Activated B cell treated with CpG ODN at 0.5 μM for 24 hours (primary cell): Measurements from ENCODE around the gene CHAC1. TPM values are rescaled to one million over a fixed set of nuclear protein-coding genes. Genes with fewer than 3 reads are reported as not detected.

Source experiments
- ATAC-seq: fragments of 200-7000 bp; cut with Tn5 transposase; one replicate; pipeline ENCODE4 v1.10.0; 2021; ENCODE audit warnings: low read depth, mild to moderate bottlenecking, moderate library complexity
- CTCF ChIA-PET: fragments of 350-600 bp; sonication (Branson Sonifier 250); formaldehyde crosslinking; loops from one replicate; lab custom pipeline; 2021; ENCODE audit warnings: antibody characterized with exemption; lab: Charles Lee
- POLR2A ChIA-PET: fragments of 350-600 bp; sonication (Branson Sonifier 250); formaldehyde crosslinking; loops from one replicate; lab custom pipeline; 2021; ENCODE audit warnings: antibody characterized with exemption; lab: Charles Lee
- DNase-seq: peaks from one replicate; pipeline ENCODE4 v3.0.0; 2022
- H3K27ac Mint-ChIP-seq: one replicate; pipeline ENCODE4 v1.8.0; 2020; ENCODE audit warnings: mixed read lengths
- H3K27me3 Mint-ChIP-seq: one replicate; pipeline ENCODE4 v1.8.0; 2021; ENCODE audit warnings: mixed read lengths
- H3K36me3 Mint-ChIP-seq: one replicate; pipeline ENCODE4 v1.8.0; 2021; ENCODE audit warnings: low read depth, mixed read lengths
- H3K4me1 Mint-ChIP-seq: one replicate; pipeline ENCODE4 v1.8.0; 2021; ENCODE audit warnings: mixed read lengths
- H3K4me3 Mint-ChIP-seq: one replicate; pipeline ENCODE4 v1.8.0; 2020; ENCODE audit warnings: mild to moderate bottlenecking, mixed read lengths
- H3K9me3 Mint-ChIP-seq: one replicate; pipeline ENCODE4 v1.8.0; 2020; ENCODE audit warnings: mixed read lengths
- CTCF ChIP-seq: fragments of 200-600 bp; IDR thresholded peaks from one replicate; pipeline ENCODE4 v1.8.0; 2022; ENCODE audit warnings: antibody characterized with exemption, mild to moderate bottlenecking
- intact Hi-C: fragments of 100-400 bp; cut with micrococcal nuclease; formaldehyde crosslinking; loops from one replicate; pipeline ENCODE4 v1.15.1; 2024
- total RNA-seq: library from RNA; stranded (reverse); gene quantifications from 2 replicates; pipeline ENCODE4 v1.2.3, GENCODE V29; 2022

The CHAC1 gene
- total RNA-seq, 1 donor from 2014 or later = 27.3 TPM

- Mint-ChIP-seq H3K27ac (no peak overlapping the region), H3K9me3 (no peaks in the 10 kb centered on the region), H3K36me3 (peaks cover 100% of the 10 kb centered on the region), H3K4me1 (no peaks in the 10 kb centered on the region), H3K27me3 (no peaks in the 10 kb centered on the region), H3K4me3 (no peak overlapping the region)
- CTCF ChIA-PET = interaction anchor here (0.8 kb wide), 1 partner anchor 79 kb away, joined by 3 read pairs; no protein-coding TSS in a partner anchor
- DNase-seq (no peak), ATAC-seq (no peak)
- POLR2A ChIA-PET = no interaction called here
- intact Hi-C loops = no loop called here
- no peak for TF ChIP-seq CTCF
Measured at GRCh38 chr15:40982855-40983254, 29.6 kb downstream of the CHAC1 start.

- H3K27ac Mint-ChIP-seq = no peak overlapping the region
- CTCF ChIA-PET = no interaction called here
- ATAC-seq (no peak), DNase-seq (no peak)
- no peaks in the 10 kb centered on the region for H3K9me3 Mint-ChIP-seq
- no peaks in the 10 kb centered on the region for H3K4me1 Mint-ChIP-seq
- intact Hi-C loops = no loop called here
- H3K4me3 Mint-ChIP-seq = no peak overlapping the region
- TF ChIP-seq CTCF = no peak
- POLR2A ChIA-PET = interaction anchor here (0.6 kb wide), 1 partner anchor 442 kb away, joined by 3 read pairs; no protein-coding TSS in a partner anchor
- H3K27me3 Mint-ChIP-seq = no peaks in the 10 kb centered on the region
- peaks cover 93% of the 10 kb centered on the region for H3K36me3 Mint-ChIP-seq
Measured at GRCh38 chr15:40984406-40984805, 31.1 kb downstream of the CHAC1 start.

- TF ChIP-seq CTCF = no peak
- H3K4me1 Mint-ChIP-seq = no peaks in the 10 kb centered on the region
- intact Hi-C loops = no loop called here
- no peak overlapping the region for H3K27ac Mint-ChIP-seq
- POLR2A ChIA-PET = interaction anchor here (0.6 kb wide), 1 partner anchor 443 kb away, joined by 3 read pairs; no protein-coding TSS in a partner anchor
- H3K9me3 Mint-ChIP-seq = no peaks in the 10 kb centered on the region
- CTCF ChIA-PET = no interaction called here
- no peak overlapping the region for H3K4me3 Mint-ChIP-seq
- H3K27me3 Mint-ChIP-seq = no peaks in the 10 kb centered on the region
- H3K36me3 Mint-ChIP-seq = peaks cover 93% of the 10 kb centered on the region
- ATAC-seq = no peak
- DNase-seq = no peak
Measured at GRCh38 chr15:40984964-40985363, 31.7 kb downstream of the CHAC1 start.

- Mint-ChIP-seq H3K4me1 (no peaks in the 10 kb centered on the region), H3K4me3 (no peak overlapping the region), H3K36me3 (peaks cover 93% of the 10 kb centered on the region), H3K27me3 (no peaks in the 10 kb centered on the region), H3K9me3 (no peaks in the 10 kb centered on the region), H3K27ac (no peak overlapping the region)
- ChIA-PET CTCF (no interaction called here), POLR2A (no interaction called here)
- ATAC-seq (no peak), DNase-seq (no peak)
- no peak for TF ChIP-seq CTCF
- intact Hi-C loops = no loop called here
Measured at GRCh38 chr15:40985541-40986330, 32.5 kb downstream of the CHAC1 start.

GRCh38 chr15:40986820-40987219, 33.5 kb downstream of the CHAC1 start:
- no peak overlapping the region for H3K4me3 Mint-ChIP-seq
- intact Hi-C loops = no loop called here
- ATAC-seq (no peak), DNase-seq (no peak)
- no peak for TF ChIP-seq CTCF
- no peaks in the 10 kb centered on the region for H3K4me1 Mint-ChIP-seq
- H3K27me3 Mint-ChIP-seq = no peaks in the 10 kb centered on the region
- H3K9me3 Mint-ChIP-seq = no peaks in the 10 kb centered on the region
- ChIA-PET POLR2A (no interaction called here), CTCF (no interaction called here)
- peaks cover 92% of the 10 kb centered on the region for H3K36me3 Mint-ChIP-seq
- H3K27ac Mint-ChIP-seq = no peak overlapping the region
